ENCODE data around the gene SMNDC1.

Gene SMNDC1

DNA sequence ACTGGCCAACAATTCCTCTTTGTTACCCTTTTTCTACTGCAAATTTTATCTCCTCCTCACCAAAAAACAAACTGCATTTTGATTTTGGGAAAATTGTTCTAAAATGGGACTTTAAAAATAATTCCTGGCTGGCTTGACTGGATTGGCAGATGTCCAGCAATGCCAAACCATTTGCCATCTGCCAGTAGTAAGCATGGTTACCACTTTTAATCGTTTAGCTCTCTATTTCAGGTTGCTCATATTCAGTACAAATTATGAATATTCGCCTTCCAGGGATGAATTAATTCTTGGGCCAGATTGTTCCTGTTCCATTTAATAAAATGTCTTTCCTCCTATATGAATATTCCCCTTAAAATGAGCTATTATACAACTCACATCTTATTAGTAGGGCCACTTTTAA is 35.7 kb downstream of the SMNDC1 start:
- no CpG with 5 or more reads among the region's 2 CpGs for WGBS (ENCODE audit: extremely low coverage, insufficient coverage, insufficient read length)
- no peaks in the 10 kb centered on the region for H3K27me3 ChIP-seq (ENCODE audit: insufficient read depth, low read length)

DNA sequence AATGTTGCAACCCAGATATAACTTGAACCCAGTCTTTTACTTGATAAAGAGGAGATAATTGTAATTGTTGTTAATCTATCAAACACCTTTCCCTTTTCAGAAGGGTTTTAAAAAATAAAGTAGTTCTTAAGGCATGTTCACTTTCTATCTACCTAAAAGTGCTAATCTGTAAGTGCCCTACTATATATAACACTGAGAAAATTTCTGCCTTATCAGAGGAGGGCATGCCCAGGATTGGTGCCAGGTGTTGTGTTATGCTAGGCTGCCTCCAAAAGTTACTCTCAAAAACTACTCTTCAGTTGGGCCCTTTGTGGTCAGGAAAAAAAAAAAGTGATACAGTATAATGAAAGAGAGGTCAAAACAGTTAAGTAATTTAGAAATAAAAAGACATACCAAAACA is 36.3 kb downstream of the SMNDC1 start:
- Histone ChIP-seq H3K9ac (ENCODE audit: low read length) (no peak overlapping the region), H4K91ac (ENCODE audit: low read depth, low read length) (no peak overlapping the region), H3K14ac (ENCODE audit: low read length) (no peak overlapping the region), H3K18ac (ENCODE audit: low read length) (no peak overlapping the region), H2BK120ac (ENCODE audit: insufficient read depth, low read length, poor library complexity) (no peak overlapping the region), H3K23ac (ENCODE audit: low read length) (no peak overlapping the region), H3K4me3 (ENCODE audit: low read depth, low read length) (no peak overlapping the region), H2AK5ac (ENCODE audit: low read length) (no peak overlapping the region), H2BK5ac (ENCODE audit: low read depth, low read length, poor library complexity) (no peak overlapping the region), H3K4ac (ENCODE audit: low read depth, low read length) (no peak overlapping the region), H3K27me3 (ENCODE audit: insufficient read depth, low read length) (no peaks in the 10 kb centered on the region), H2BK12ac (ENCODE audit: low read length) (no peak overlapping the region), H3K79me1 (ENCODE audit: low read length) (no peaks in the 10 kb centered on the region), H2AFZ (ENCODE audit: insufficient read depth, low read length, poor library complexity) (no peak overlapping the region), H3K4me1 (ENCODE audit: control insufficient read depth in 1 of 2, insufficient read depth in 2 of 2, low read length in 2 of 2) (no peaks in the 10 kb centered on the region), H3K27ac (ENCODE audit: low read depth, low read length) (no peak overlapping the region), H3K36me3 (ENCODE audit: control insufficient read depth in 1 of 2, insufficient read depth in 2 of 2, low read length in 2 of 2) (no peaks in the 10 kb centered on the region), H3K9me3 (ENCODE audit: insufficient read depth, low read depth, low read length) (no peaks in the 10 kb centered on the region), H4K12ac (ENCODE audit: low read depth, low read length) (no peak overlapping the region), H4K8ac (ENCODE audit: low read depth, low read length) (no peak overlapping the region), H3K4me2 (ENCODE audit: low read length) (no peak overlapping the region), H3K79me2 (ENCODE audit: control insufficient read depth, insufficient read depth, low read length, poor library complexity) (no peaks in the 10 kb centered on the region)
- DNase-seq: no peak

More for the DNA sequence above, 35.7 kb downstream of the SMNDC1 start:
- Histone ChIP-seq H2BK120ac (ENCODE audit: insufficient read depth, low read length, poor library complexity) (no peak overlapping the region), H3K9me3 (ENCODE audit: insufficient read depth, low read depth, low read length) (no peaks in the 10 kb centered on the region), H3K14ac (ENCODE audit: low read length) (no peak overlapping the region), H4K91ac (ENCODE audit: low read depth, low read length) (no peak overlapping the region), H3K4me1 (ENCODE audit: control insufficient read depth in 1 of 2, insufficient read depth in 2 of 2, low read length in 2 of 2) (no peaks in the 10 kb centered on the region), H4K8ac (ENCODE audit: low read depth, low read length) (no peak overlapping the region), H3K27ac (ENCODE audit: low read depth, low read length) (no peak overlapping the region), H3K18ac (ENCODE audit: low read length) (no peak overlapping the region), H3K79me2 (ENCODE audit: control insufficient read depth, insufficient read depth, low read length, poor library complexity) (no peaks in the 10 kb centered on the region), H3K9ac (ENCODE audit: low read length) (no peak overlapping the region), H3K4me3 (ENCODE audit: low read depth, low read length) (no peak overlapping the region), H3K79me1 (ENCODE audit: low read length) (no peaks in the 10 kb centered on the region), H2BK12ac (ENCODE audit: low read length) (no peak overlapping the region), H2AK5ac (ENCODE audit: low read length) (no peak overlapping the region), H3K36me3 (ENCODE audit: control insufficient read depth in 1 of 2, insufficient read depth in 2 of 2, low read length in 2 of 2) (no peaks in the 10 kb centered on the region), H3K23ac (ENCODE audit: low read length) (no peak overlapping the region), H3K4ac (ENCODE audit: low read depth, low read length) (no peak overlapping the region), H2BK5ac (ENCODE audit: low read depth, low read length, poor library complexity) (no peak overlapping the region), H4K12ac (ENCODE audit: low read depth, low read length) (no peak overlapping the region), H3K4me2 (ENCODE audit: low read length) (no peak overlapping the region), H2AFZ (ENCODE audit: insufficient read depth, low read length, poor library complexity) (no peak overlapping the region)
- no peak for DNase-seq

DNA sequence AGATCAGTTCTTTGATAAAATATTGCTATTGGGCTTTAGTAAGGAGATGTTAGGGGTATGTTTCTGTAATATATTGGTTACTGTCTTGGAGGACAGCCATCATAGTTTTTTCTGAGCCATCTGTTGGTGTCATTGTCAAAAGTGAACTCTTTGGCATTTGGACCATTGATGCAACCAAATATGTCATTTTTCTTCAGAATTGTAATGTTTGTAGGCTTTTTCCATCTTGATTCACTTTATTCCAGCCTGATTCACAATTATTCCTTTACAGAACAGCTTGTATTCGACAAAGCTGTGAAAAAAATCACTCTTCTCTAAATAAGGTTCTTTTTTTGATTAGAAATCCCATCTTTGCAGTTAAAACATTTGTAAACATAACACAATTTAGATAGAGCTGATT is 37.4 kb downstream of the SMNDC1 start:
- H4K91ac ChIP-seq (ENCODE audit: low read depth, low read length): no peak overlapping the region
- WGBS (ENCODE audit: extremely low coverage, insufficient coverage, insufficient read length): no CpG with 5 or more reads among the region's 1 CpG

DNA sequence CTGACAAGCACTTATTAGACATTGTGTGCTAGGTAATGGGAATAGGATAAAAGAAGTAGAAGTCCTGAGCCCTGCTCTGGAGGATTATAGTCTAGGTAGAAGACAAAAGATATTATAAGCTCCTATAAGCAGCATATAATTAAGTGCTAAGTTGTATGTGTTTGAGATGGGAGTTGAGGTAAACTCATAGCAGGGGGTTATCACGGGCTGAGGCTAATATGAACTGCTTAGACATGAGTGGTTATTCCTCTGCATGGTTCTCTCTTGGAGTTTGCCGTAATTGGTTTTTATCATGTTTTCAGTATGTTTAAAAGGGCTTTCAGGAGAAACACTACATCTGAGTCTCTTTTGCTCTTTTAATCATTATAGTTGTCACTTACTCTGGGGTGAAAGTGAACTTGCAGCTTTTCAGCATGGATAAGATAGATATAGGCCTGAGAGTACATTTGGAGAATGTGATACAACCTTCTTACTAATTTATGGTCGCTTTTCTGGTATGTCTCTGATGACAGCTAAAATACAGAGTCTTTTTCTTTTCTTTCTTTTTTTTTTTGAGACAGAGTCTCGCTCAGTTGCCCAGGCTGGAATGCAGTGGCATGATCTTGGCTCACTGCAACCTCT is 39.0 kb downstream of the SMNDC1 start:
- Histone ChIP-seq H3K9ac (ENCODE audit: low read length) (no peak overlapping the region), H4K8ac (ENCODE audit: low read depth, low read length) (no peak overlapping the region), H3K27ac (ENCODE audit: low read depth, low read length) (no peak overlapping the region), H3K4me3 (ENCODE audit: low read depth, low read length) (no peak overlapping the region), H3K27me3 (ENCODE audit: insufficient read depth, low read length) (no peaks in the 10 kb centered on the region), H2AK5ac (ENCODE audit: low read length) (no peak overlapping the region), H3K23ac (ENCODE audit: low read length) (no peak overlapping the region), H3K36me3 (ENCODE audit: control insufficient read depth in 1 of 2, insufficient read depth in 2 of 2, low read length in 2 of 2) (no peaks in the 10 kb centered on the region), H3K79me1 (ENCODE audit: low read length) (no peaks in the 10 kb centered on the region), H4K12ac (ENCODE audit: low read depth, low read length) (no peak overlapping the region), H4K91ac (ENCODE audit: low read depth, low read length) (no peak overlapping the region), H3K4me2 (ENCODE audit: low read length) (no peak overlapping the region), H3K79me2 (ENCODE audit: control insufficient read depth, insufficient read depth, low read length, poor library complexity) (no peaks in the 10 kb centered on the region), H2BK12ac (ENCODE audit: low read length) (no peak overlapping the region), H3K9me3 (ENCODE audit: insufficient read depth, low read depth, low read length) (no peaks in the 10 kb centered on the region), H3K14ac (ENCODE audit: low read length) (no peak overlapping the region), H2BK120ac (ENCODE audit: insufficient read depth, low read length, poor library complexity) (no peak overlapping the region), H2BK5ac (ENCODE audit: low read depth, low read length, poor library complexity) (no peak overlapping the region), H3K4me1 (ENCODE audit: control insufficient read depth in 1 of 2, insufficient read depth in 2 of 2, low read length in 2 of 2) (no peaks in the 10 kb centered on the region), H2AFZ (ENCODE audit: insufficient read depth, low read length, poor library complexity) (no peak overlapping the region), H3K18ac (ENCODE audit: low read length) (no peak overlapping the region), H3K4ac (ENCODE audit: low read depth, low read length) (no peak overlapping the region)
- no CpG with 5 or more reads among the region's 4 CpGs for WGBS (ENCODE audit: extremely low coverage, insufficient coverage, insufficient read length)
- no peak for DNase-seq

More for the DNA sequence above, 37.4 kb downstream of the SMNDC1 start:
- Histone ChIP-seq H3K79me1 (ENCODE audit: low read length) (no peaks in the 10 kb centered on the region), H3K27me3 (ENCODE audit: insufficient read depth, low read length) (no peaks in the 10 kb centered on the region), H3K9me3 (ENCODE audit: insufficient read depth, low read depth, low read length) (no peaks in the 10 kb centered on the region), H3K18ac (ENCODE audit: low read length) (no peak overlapping the region), H4K8ac (ENCODE audit: low read depth, low read length) (no peak overlapping the region), H3K4me3 (ENCODE audit: low read depth, low read length) (no peak overlapping the region), H3K36me3 (ENCODE audit: control insufficient read depth in 1 of 2, insufficient read depth in 2 of 2, low read length in 2 of 2) (no peaks in the 10 kb centered on the region), H2BK120ac (ENCODE audit: insufficient read depth, low read length, poor library complexity) (no peak overlapping the region), H2AFZ (ENCODE audit: insufficient read depth, low read length, poor library complexity) (no peak overlapping the region), H3K23ac (ENCODE audit: low read length) (no peak overlapping the region), H3K79me2 (ENCODE audit: control insufficient read depth, insufficient read depth, low read length, poor library complexity) (no peaks in the 10 kb centered on the region), H3K4me2 (ENCODE audit: low read length) (no peak overlapping the region), H3K4ac (ENCODE audit: low read depth, low read length) (no peak overlapping the region), H2BK5ac (ENCODE audit: low read depth, low read length, poor library complexity) (no peak overlapping the region), H3K27ac (ENCODE audit: low read depth, low read length) (no peak overlapping the region), H2BK12ac (ENCODE audit: low read length) (no peak overlapping the region), H3K4me1 (ENCODE audit: control insufficient read depth in 1 of 2, insufficient read depth in 2 of 2, low read length in 2 of 2) (no peaks in the 10 kb centered on the region), H4K12ac (ENCODE audit: low read depth, low read length) (no peak overlapping the region), H3K9ac (ENCODE audit: low read length) (no peak overlapping the region), H3K14ac (ENCODE audit: low read length) (no peak overlapping the region), H2AK5ac (ENCODE audit: low read length) (no peak overlapping the region)
- no peak for DNase-seq

Data from trophoblast cell (in vitro differentiated cells and primary cell).